Neutrophil (primary cell): ENCODE data around the gene ADIG.

ENCODE experiments used
- H3K27ac ChIP-seq: fragments of 200-600 bp; sonication (generic); 2 replicates; pipeline ENCODE4 v1.5.1; 2016; ENCODE audit warnings: mild to moderate bottlenecking, moderate library complexity
- H3K27me3 ChIP-seq: fragments of 200-600 bp; sonication (generic); 2 replicates; pipeline ENCODE4 v1.6.0; 2016; ENCODE audit warnings: mild to moderate bottlenecking
- H3K36me3 ChIP-seq: fragments of 200-600 bp; sonication (generic); 2 replicates; pipeline ENCODE4 v1.5.1; 2017
- H3K4me1 ChIP-seq, 2 experiments: fragments of 200-600 bp in 1 of 2; sonication (generic) in 1 of 2; 1 replicate in 1 of 2; 2 replicates in 1 of 2; pipeline versions ENCODE4 v1.5.1 to v1.6.1; 2013 to 2016; ENCODE audit warnings: low read depth in 1 of 2, low read length in 1 of 2, mild to moderate bottlenecking in 1 of 2, moderate library complexity in 1 of 2; ENCODE audit not compliant: control insufficient read depth in 1 of 2, insufficient read depth in 1 of 2
- H3K4me3 ChIP-seq, 2 experiments: fragments of 200-600 bp in 1 of 2; sonication (generic) in 1 of 2; 1 replicate in 1 of 2; 2 replicates in 1 of 2; pipeline ENCODE4 v1.5.1; 2013 to 2016; ENCODE audit warnings: low read depth in 1 of 2, low read length in 1 of 2, mild to moderate bottlenecking in 1 of 2, moderate library complexity in 1 of 2
- H3K9me3 ChIP-seq: fragments of 200-600 bp; sonication (generic); 2 replicates; pipeline ENCODE4 v1.5.1; 2016
- CTCF ChIP-seq: fragments of 200-600 bp; sonication (generic); IDR thresholded peaks from 2 replicates; pipeline ENCODE4 v1.5.1; 2016; ENCODE audit warnings: antibody characterized with exemption

ADIG gene

GRCh38 chr20:38559764-38560163 lies 21.2 kb upstream of the ADIG start:
- TF ChIP-seq CTCF, result no peak
- no peak overlapping the region for H3K4me3 ChIP-seq
- peaks cover 4 to 5% of the 10 kb centered on the region in 2 experiments for H3K4me1 ChIP-seq
- H3K9me3 ChIP-seq, result no peaks in the 10 kb centered on the region
- no peaks in the 10 kb centered on the region for H3K27me3 ChIP-seq
- H3K27ac ChIP-seq, result no peak overlapping the region
- H3K36me3 ChIP-seq, result peaks cover 76% of the 10 kb centered on the region

GRCh38 chr20:38563802-38564431 lies 17.1 kb upstream of the ADIG start:
- H3K9me3 ChIP-seq, result no peaks in the 10 kb centered on the region
- no peak overlapping the region for H3K27ac ChIP-seq
- no peak overlapping the region for H3K4me3 ChIP-seq
- H3K4me1 ChIP-seq, result no peaks in the 10 kb centered on the region
- H3K36me3 ChIP-seq, result peaks cover 89% of the 10 kb centered on the region
- H3K27me3 ChIP-seq, result no peaks in the 10 kb centered on the region
- TF ChIP-seq CTCF, result no peak

GRCh38 chr20:38564680-38565079 lies 16.3 kb upstream of the ADIG start:
- Histone ChIP-seq H3K4me3 (no peak overlapping the region), H3K36me3 (peaks cover 89% of the 10 kb centered on the region), H3K9me3 (no peaks in the 10 kb centered on the region), H3K27ac (no peak overlapping the region), H3K27me3 (no peaks in the 10 kb centered on the region), H3K4me1 (no peaks in the 10 kb centered on the region)
- TF ChIP-seq CTCF, result no peak

- no peak for TF ChIP-seq CTCF
- Histone ChIP-seq H3K4me1 (no peaks in the 10 kb centered on the region), H3K36me3 (peaks cover 89% of the 10 kb centered on the region), H3K4me3 (no peak overlapping the region), H3K27me3 (no peaks in the 10 kb centered on the region), H3K9me3 (no peaks in the 10 kb centered on the region), H3K27ac (no peak overlapping the region)
These were observed 14.9 kb upstream of the ADIG start for GRCh38 chr20:38566036-38566598.

GRCh38 chr20:38569747-38570525 lies 11.1 kb upstream of the ADIG start:
- Histone ChIP-seq H3K4me3 (no peak overlapping the region), H3K4me1 (no peaks in the 10 kb centered on the region), H3K27ac (no peak overlapping the region), H3K27me3 (no peaks in the 10 kb centered on the region), H3K36me3 (peaks cover 92% of the 10 kb centered on the region), H3K9me3 (no peaks in the 10 kb centered on the region)
- no peak for TF ChIP-seq CTCF
